ENCODE measurements around the gene PCA3.

DNA sequence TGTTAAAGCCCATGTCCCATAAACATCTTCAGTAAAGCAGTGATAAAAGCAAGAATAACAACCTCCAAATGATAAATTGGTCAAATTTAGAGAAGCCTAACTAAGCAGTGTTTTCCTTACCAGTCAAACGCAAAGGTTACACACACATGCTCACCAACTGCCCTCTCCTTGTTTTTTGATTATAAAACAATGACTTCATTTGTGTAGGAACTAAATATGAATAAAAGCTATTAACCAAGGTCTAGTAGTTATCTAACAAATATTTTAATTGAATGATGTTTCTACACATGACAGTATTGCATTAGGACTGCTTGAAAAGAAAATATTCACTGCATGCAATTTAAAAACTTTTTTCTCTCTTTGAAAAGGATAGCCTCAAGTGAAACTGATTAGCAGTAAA, 36.7 kb downstream of the PCA3 start:
- TF ChIP-seq CTCF (IDR thresholded peaks at IDR 0.05; ENCODE audit: poor library complexity, severe bottlenecking) (no peak), RAD21 (conservative IDR thresholded peaks at IDR 0.05) (no peak), POLR2AphosphoS5 (IDR thresholded peaks at IDR 0.05) (no peak), EZH2 (IDR thresholded peaks at IDR 0.05; ENCODE audit: borderline replicate concordance, insufficient read depth, low read length, poor library complexity, severe bottlenecking) (no peak), MXI1 (conservative IDR thresholded peaks at IDR 0.05; ENCODE audit: poor library complexity, severe bottlenecking) (no peak), SMC3 (conservative IDR thresholded peaks at IDR 0.05; ENCODE audit: poor library complexity) (no peak), TAF1 (IDR thresholded peaks at IDR 0.05; ENCODE audit: low read depth) (no peak), EP300 (conservative IDR thresholded peaks at IDR 0.05; ENCODE audit: poor library complexity, severe bottlenecking) (no peak)
- TF ChIP-seq, protein P1, sequence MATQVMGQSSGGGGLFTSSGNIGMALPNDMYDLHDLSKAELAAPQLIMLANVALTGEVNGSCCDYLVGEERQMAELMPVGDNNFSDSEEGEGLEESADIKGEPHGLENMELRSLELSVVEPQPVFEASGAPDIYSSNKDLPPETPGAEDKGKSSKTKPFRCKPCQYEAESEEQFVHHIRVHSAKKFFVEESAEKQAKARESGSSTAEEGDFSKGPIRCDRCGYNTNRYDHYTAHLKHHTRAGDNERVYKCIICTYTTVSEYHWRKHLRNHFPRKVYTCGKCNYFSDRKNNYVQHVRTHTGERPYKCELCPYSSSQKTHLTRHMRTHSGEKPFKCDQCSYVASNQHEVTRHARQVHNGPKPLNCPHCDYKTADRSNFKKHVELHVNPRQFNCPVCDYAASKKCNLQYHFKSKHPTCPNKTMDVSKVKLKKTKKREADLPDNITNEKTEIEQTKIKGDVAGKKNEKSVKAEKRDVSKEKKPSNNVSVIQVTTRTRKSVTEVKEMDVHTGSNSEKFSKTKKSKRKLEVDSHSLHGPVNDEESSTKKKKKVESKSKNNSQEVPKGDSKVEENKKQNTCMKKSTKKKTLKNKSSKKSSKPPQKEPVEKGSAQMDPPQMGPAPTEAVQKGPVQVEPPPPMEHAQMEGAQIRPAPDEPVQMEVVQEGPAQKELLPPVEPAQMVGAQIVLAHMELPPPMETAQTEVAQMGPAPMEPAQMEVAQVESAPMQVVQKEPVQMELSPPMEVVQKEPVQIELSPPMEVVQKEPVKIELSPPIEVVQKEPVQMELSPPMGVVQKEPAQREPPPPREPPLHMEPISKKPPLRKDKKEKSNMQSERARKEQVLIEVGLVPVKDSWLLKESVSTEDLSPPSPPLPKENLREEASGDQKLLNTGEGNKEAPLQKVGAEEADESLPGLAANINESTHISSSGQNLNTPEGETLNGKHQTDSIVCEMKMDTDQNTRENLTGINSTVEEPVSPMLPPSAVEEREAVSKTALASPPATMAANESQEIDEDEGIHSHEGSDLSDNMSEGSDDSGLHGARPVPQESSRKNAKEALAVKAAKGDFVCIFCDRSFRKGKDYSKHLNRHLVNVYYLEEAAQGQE (IDR thresholded peaks at IDR 0.05; ENCODE audit: borderline replicate concordance), result no peak
